Mesenteric fat pad (tissue), 1 donor: Measurements from ENCODE around the gene SREBF1. TPM values are rescaled to one million over a fixed set of nuclear protein-coding genes. Genes with fewer than 3 reads are reported as not detected.

Source experiments
- DNase-seq: peaks from one replicate; pipeline ENCODE4 v3.0.0-alpha.2; 2020; ENCODE audit warnings: low spot score
- total RNA-seq: library from RNA; stranded (reverse); fragmentation: NEBNext Ultra II Directional; extraction: Animal tissue kit (Norgen Biotek cat#: 25700); gene quantifications from one replicate; pipeline ENCODE4 v1.2.1, GENCODE V29; 2021
- donor health status: DM: yes; HTN: yes; CAD: no.

The SREBF1 gene
- total RNA-seq, 1 donor from 2014 or later = 39.9 TPM

GRCh38 chr17:17842111-17842876 is 5.5 kb upstream of the SREBF1 start:
- DNase-seq = no peak

- DNase-seq = no peak
These were observed 4.8 kb upstream of the SREBF1 start for GRCh38 chr17:17841601-17842025.

- DNase-seq = no peak
These were observed 4.2 kb upstream of the SREBF1 start for GRCh38 chr17:17840751-17841591.

GRCh38 chr17:17839791-17840707 is 3.3 kb upstream of the SREBF1 start:
- DNase-seq = peak; percentile 96

GRCh38 chr17:17837966-17838962 is 1.5 kb upstream of the SREBF1 start:
- DNase-seq = no peak

- DNase-seq = no peak
These were observed 615 bp upstream of the SREBF1 start for GRCh38 chr17:17837380-17837821.

- peak; percentile 99 for DNase-seq
These were observed 452 bp downstream of the SREBF1 start for GRCh38 chr17:17836250-17836817.

- DNase-seq = no peak
These were observed 1.2 kb downstream of the SREBF1 start for GRCh38 chr17:17835415-17836249.

- no peak for DNase-seq
These were observed 1.8 kb downstream of the SREBF1 start for GRCh38 chr17:17834974-17835373.

GRCh38 chr17:17833658-17834357 is 3.0 kb downstream of the SREBF1 start:
- no peak for DNase-seq

GRCh38 chr17:17832032-17832363 is 4.8 kb downstream of the SREBF1 start:
- DNase-seq = no peak

GRCh38 chr17:17831208-17832031 is 5.4 kb downstream of the SREBF1 start:
- DNase-seq = no peak

- no peak for DNase-seq
These were observed 6.0 kb downstream of the SREBF1 start for GRCh38 chr17:17830740-17831207.

- no peak for DNase-seq
These were observed 6.6 kb downstream of the SREBF1 start for GRCh38 chr17:17830269-17830567.

- DNase-seq = no peak
These were observed 8.8 kb downstream of the SREBF1 start for GRCh38 chr17:17827826-17828621.

GRCh38 chr17:17826942-17827785 is 9.6 kb downstream of the SREBF1 start:
- DNase-seq = no peak
